Measurements from ENCODE around the gene PSPC1.

- TF ChIP-seq, protein P1, sequence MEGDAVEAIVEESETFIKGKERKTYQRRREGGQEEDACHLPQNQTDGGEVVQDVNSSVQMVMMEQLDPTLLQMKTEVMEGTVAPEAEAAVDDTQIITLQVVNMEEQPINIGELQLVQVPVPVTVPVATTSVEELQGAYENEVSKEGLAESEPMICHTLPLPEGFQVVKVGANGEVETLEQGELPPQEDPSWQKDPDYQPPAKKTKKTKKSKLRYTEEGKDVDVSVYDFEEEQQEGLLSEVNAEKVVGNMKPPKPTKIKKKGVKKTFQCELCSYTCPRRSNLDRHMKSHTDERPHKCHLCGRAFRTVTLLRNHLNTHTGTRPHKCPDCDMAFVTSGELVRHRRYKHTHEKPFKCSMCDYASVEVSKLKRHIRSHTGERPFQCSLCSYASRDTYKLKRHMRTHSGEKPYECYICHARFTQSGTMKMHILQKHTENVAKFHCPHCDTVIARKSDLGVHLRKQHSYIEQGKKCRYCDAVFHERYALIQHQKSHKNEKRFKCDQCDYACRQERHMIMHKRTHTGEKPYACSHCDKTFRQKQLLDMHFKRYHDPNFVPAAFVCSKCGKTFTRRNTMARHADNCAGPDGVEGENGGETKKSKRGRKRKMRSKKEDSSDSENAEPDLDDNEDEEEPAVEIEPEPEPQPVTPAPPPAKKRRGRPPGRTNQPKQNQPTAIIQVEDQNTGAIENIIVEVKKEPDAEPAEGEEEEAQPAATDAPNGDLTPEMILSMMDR (IDR thresholded peaks at IDR 0.05) = no peak
- TF ChIP-seq POLR2A (IDR thresholded peaks at IDR 0.05) = no peak
These were observed 27.4 kb upstream of the PSPC1 start for GRCh38 chr13:19810151-19810550.
